NCI-H2196 (cell line): Measurements from ENCODE around the gene GP1BA.

Experiments
- DNase-seq: peaks from one replicate; lab custom pipeline; 2025; ENCODE audit not compliant: unreplicated experiment; lab: John Stamatoyannopoulos, UW

Gene GP1BA

GRCh38 chr17:4931963-4932362 is at the start of gene GP1BA:
GP1BA (plus strand) TSS chr17:4932277; CDS start chr17:4932605, 328 bp downstream.
- DNase-seq = no peak

DNA sequence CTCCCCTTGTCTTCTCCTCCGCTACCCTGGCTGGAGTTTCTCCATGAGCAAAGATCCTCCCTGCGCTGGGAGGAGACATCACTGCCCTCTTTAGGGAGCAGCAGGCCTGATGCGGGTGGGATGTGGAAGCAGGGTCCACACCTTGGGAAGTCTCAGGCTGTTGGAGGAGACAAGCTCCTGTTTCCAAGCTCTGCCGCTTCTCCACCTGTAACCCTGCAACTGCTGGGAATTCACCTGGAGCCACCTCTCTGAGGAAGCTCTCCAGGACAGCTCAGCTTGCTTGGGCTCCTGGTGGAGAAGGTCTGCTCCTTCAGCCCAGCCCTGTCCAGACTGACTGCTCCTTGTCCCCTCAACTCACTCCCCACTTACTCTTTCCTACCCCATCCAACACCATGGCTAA is 47.6 kb upstream of the GP1BA start:
- DNase-seq = no peak

GRCh38 chr17:4886830-4887229 is 45.2 kb upstream of the GP1BA start:
- no peak for DNase-seq

DNA sequence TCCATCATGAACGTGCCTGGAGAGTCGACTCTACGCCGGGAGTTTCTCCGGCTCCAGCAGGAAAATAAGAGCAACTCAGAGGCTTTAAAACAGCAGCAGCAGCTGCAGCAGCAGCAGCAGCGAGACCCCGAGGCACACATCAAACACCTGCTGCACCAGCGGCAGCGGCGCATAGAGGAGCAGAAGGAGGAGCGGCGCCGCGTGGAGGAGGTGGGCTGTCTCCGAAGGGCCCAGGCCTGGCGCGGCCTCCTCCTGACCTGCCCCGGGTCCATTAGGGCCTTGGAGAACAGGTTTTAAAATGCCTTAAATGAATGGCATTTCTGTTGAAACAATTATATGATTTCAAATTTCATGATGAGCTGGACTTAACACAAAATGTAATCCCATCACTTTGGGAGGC is 44.5 kb upstream of the GP1BA start:
- no peak for DNase-seq

GRCh38 chr17:4891411-4892410 is 40.4 kb upstream of the GP1BA start:
- DNase-seq = no peak

GRCh38 chr17:4892499-4893221 is 39.4 kb upstream of the GP1BA start:
- DNase-seq = no peak

DNA sequence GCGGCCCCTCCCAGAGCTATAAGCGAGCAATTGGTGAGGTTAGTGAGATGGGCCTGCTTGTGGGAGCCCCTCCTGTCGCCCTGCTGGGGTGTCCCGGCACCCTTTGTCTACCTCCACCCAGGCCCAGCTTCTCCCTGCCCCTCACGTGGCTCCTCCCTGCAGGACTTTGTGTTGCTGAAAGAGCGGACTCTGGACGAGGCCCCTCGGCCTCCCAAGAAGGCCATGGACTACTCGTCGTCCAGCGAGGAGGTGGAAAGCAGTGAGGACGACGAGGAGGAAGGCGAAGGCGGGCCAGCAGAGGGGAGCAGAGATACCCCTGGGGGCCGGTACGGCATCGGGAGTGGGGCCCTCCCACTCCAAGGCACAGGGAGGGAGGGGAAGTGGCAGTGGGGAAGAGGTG is 38.8 kb upstream of the GP1BA start:
- DNase-seq = no peak

DNA sequence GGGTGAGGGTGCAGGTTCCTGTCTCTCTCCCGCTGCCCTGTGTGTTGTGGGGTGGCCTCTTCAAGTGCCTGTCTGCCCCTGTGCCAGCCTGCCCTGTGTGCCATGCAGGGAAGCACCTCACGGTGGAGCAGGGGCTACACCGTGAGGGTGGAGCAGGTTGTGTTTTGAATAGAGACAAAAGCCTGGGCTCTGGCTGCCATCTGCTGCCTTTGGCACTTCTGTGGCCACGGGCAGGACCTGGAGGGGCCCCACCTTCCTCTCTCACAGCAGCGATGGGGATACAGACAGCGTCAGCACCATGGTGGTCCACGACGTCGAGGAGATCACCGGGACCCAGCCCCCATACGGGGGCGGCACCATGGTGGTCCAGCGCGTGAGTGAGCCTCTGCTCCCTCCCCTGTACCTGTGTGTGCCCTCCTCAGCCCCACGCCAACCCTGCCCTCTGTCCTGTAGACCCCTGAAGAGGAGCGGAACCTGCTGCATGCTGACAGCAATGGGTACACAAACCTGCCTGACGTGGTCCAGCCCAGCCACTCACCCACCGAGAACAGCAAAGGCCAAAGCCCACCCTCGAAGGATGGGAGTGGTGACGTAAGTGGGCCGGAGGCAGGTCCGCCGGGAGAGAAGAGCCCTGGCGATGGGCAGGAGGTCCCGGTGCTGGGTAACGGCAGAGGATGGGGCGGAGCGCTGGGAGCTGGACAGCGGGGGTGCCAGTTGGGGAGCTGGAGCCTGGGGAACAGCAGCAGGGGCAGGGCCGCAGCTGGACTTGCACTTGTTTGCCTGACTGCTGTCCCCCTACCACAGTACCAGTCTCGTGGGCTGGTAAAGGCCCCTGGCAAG is 38.1 kb upstream of the GP1BA start:
- no peak for DNase-seq

GRCh38 chr17:4895121-4895520 is 37.0 kb upstream of the GP1BA start:
- DNase-seq = no peak

DNA sequence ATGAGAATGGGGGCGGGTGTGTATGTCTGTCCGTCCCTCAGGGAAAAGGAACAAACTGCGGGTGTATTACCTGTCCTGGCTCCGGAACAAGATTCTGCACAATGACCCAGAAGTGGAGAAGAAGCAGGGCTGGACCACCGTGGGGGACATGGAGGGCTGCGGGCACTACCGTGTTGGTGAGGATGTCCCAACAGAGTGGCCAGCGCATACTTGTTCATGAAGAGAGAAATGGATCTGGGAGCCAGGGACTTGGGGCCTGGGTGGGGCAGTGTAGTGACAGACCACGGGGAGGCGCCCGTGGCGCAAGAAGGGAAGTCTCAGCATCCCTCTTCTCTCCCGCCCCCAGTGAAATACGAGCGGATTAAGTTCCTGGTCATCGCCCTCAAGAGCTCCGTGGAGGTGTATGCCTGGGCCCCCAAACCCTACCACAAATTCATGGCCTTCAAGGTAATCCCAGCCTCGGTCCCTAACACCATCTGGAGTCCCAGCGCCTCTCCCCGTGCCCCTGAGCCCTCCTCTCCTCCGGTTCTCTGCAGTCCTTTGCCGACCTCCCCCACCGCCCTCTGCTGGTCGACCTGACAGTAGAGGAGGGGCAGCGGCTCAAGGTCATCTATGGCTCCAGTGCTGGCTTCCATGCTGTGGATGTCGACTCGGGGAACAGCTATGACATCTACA is 36.3 kb upstream of the GP1BA start:
- DNase-seq = no peak

GRCh38 chr17:4896332-4897197 is 35.5 kb upstream of the GP1BA start:
- DNase-seq = no peak

DNA sequence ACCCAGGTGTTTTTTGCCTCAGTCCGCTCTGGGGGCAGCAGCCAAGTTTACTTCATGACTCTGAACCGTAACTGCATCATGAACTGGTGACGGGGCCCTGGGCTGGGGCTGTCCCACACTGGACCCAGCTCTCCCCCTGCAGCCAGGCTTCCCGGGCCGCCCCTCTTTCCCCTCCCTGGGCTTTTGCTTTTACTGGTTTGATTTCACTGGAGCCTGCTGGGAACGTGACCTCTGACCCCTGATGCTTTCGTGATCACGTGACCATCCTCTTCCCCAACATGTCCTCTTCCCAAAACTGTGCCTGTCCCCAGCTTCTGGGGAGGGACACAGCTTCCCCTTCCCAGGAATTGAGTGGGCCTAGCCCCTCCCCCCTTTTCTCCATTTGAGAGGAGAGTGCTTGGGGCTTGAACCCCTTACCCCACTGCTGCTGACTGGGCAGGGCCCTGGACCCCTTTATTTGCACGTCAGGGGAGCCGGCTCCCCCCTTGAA is 34.8 kb upstream of the GP1BA start:
- no peak for DNase-seq

GRCh38 chr17:4897785-4898184 is 34.3 kb upstream of the GP1BA start:
- DNase-seq = no peak

DNA sequence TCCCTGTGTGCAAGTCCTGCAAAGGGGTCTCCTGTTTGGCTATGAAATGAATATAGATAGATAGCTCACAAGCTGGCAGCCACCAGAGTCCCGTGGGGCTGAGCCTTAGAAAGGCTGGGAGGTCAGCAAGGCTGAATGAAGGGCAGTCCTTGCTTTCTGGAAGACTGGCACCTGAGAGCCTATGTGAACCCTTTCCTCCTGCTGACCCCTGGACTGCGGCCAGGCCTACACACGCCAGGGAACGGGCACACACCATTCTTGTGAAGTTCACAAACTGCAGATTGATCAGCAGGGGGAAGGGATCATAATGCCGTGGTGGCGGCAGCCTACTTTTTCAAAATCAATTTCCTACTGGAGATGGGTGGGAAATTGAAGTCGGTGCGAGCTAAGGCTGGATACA is 33.7 kb upstream of the GP1BA start:
- DNase-seq = no peak

- DNase-seq = no peak
Observed at GRCh38 chr17:4898927-4899326, 33.1 kb upstream of the GP1BA start.

GRCh38 chr17:4899341-4900230 is 32.5 kb upstream of the GP1BA start, which contains the start of gene C17orf107:
C17orf107 (plus strand) TSS chr17:4899536; CDS start chr17:4899763, 227 bp downstream.
- peak; percentile 46 for DNase-seq

- no peak for DNase-seq
Observed at GRCh38 chr17:4900231-4901107, 31.6 kb upstream of the GP1BA start.
